RCC 7860 (cell line): ENCODE measurements around the gene INPPL1.

Experiments used
- DNase-seq: peaks from one replicate; pipeline ENCODE4 v3.0.0-alpha.2; 2015; ENCODE audit warnings: low spot score
- FAIRE-seq: peaks from 2 replicates; lab custom pipeline; 2012; peaks lifted over from hg19 to GRCh38; lab: Jason Lieb, UNC

Gene INPPL1

DNA sequence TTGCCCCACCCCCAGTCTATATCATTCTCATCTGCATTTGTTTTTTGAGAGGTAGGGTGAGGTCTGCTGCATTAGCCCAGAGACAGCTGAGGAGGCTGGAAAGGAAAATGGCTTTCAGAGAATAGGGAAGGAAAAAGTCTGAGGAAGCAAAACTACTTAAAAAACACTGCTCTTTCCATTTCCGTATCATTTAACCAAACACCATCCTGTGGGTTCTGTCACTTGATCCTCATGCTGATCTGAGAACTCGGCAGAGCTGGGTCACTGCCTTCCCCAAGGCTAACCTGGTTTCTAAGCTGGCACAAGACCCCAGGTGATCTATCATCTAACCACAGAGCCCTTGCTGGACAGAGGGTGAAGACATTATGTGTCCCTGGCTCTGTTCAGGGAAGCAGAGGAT lies 6.7 kb upstream of the INPPL1 start:
- DNase-seq (no peak), FAIRE-seq (no peak)

DNA sequence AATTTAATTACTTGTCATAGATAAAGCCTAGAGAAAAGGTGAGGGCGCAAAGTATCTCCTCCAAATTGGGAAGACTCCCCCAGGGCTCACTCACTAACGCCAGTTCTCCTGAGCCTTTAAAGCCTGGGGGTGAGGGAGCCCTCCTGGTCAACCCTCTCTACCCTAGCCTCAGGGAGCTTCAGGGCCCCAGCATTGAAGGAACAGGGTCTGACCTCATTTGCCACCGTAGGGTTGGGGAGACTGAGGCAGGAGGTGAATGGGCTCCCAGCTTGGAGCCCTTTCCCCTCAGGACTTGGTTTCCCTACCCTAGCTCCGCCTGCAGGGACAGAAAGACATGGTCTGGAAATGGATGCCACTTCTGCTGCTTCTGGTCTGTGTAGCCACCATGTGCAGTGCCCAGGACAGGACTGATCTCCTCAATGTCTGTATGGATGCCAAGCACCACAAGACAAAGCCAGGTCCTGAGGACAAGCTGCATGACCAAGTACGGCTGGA lies 6.3 kb upstream of the INPPL1 start:
- DNase-seq = no peak
- FAIRE-seq = no peak

DNA sequence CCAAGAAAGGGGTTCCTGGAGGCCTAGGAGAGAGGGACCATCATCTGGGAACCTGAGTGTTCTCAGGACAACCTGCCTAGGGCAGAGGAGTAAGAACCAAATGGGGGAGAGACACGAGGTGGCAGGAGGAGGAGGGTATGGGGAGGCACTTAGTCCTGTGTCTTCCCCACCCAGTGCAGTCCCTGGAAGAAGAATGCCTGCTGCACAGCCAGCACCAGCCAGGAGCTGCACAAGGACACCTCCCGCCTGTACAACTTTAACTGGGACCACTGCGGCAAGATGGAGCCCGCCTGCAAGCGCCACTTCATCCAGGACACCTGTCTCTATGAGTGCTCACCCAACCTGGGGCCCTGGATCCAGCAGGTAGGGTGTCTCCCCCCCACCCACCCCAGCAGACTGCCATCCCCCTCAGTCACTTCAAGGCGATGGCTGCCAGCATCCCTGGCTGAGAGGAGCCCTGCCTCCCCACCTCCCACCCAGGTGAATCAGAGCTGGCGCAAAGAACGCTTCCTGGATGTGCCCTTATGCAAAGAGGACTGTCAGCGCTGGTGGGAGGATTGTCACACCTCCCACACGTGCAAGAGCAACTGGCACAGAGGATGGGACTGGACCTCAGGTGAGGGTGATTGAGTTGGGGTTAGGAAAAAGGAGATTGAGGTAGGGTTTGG lies 3.7 kb upstream of the INPPL1 start:
- DNase-seq = no peak
- FAIRE-seq = no peak

DNA sequence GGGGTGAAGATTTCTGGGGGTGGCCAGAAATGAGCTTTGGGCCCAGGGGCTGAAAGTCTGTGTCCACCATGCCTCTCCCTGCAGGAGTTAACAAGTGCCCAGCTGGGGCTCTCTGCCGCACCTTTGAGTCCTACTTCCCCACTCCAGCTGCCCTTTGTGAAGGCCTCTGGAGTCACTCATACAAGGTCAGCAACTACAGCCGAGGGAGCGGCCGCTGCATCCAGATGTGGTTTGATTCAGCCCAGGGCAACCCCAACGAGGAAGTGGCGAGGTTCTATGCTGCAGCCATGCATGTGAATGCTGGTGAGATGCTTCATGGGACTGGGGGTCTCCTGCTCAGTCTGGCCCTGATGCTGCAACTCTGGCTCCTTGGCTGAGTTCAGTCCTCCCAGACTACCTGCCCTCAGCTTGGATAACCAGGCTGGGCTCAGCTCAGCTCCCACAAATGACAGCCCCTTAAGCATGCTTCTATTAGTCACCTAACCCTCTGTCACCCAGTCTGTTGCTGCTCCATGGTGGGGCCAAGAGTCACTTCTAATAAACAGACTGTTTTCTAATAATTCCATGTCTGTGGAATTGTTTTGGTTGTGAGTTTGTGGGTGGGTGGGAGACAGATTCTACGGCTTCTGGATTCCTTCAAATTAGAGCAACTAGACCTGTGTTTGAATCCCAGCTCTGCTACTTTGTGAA lies 3.0 kb upstream of the INPPL1 start:
- FAIRE-seq = no peak

DNA sequence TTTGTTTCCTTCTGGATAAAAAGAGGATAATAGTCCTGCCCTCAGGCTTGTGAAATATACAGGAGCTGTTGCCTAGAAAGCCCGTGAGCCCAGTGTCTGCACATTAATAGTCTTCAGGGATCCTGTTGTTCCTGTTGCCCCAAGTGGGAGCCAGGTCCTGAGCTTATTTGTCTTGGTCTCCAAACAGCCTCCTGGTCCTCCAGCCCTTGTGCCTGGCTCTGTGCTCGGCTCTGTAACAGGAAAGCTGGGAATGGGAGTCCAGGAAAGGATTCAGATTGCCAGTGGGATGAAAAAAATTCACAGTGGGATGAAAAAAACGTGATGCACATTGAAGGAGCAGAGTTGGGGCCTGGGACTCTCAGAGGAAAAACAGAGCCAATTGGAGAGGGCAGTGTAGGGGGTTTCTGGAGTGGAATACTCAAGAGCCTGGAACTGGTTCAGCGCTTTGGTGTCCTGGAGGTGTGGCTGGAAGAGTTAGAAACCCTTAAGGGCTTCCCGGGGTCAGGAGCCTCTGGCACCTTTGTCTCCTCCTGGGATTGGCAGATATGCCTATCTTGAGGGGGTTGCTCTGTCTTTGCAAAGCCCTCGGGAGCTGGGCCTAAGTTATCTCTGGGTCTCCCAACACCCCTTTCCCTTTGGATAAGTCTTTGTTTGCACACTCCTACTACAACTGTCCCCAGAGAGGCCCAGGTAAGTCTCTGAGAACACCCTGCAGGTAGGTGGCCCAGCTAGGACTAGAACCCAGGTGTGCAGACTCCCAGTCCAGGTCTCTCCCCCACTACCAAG lies 2.3 kb upstream of the INPPL1 start:
- DNase-seq (no peak), FAIRE-seq (no peak)

More for the DNA sequence above, 3.0 kb upstream of the INPPL1 start:
- no peak for DNase-seq

DNA sequence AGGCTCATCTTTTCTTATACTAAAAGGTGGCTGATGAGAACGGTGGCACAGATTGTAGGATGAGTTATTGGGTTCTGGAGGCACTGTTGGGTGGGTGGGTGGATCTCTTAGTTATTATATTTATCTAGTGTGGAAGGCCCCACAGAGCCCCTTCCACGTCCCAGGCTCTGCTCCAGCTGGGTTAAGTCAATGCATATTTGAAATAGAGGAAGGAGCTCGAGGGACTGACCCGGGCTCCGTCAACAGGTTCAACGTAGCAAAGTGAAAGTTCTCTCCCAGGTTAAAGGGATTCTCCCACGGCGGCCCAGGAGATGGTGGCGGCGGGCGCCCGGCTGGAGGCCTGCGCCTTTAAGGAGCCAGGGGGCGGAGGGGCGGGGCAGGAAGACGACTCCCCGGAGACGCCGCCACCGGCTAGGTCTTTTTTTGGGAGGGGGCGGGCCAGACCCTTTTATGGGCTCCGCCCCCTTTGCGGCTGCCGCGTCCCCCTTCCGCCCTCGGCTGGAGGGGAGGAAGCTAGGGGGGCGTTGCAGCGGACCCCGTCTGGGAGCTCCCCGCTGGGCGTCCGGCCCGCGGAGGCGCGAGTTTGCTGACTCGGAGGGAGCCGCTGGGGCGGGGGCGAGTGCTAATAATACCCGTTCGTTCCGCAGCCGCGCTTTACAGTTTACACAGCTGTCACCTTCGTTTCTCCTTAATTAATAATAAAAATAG lies 1.5 kb upstream of the INPPL1 start:
- DNase-seq (peak; percentile 73), FAIRE-seq (peak; percentile 30)

DNA sequence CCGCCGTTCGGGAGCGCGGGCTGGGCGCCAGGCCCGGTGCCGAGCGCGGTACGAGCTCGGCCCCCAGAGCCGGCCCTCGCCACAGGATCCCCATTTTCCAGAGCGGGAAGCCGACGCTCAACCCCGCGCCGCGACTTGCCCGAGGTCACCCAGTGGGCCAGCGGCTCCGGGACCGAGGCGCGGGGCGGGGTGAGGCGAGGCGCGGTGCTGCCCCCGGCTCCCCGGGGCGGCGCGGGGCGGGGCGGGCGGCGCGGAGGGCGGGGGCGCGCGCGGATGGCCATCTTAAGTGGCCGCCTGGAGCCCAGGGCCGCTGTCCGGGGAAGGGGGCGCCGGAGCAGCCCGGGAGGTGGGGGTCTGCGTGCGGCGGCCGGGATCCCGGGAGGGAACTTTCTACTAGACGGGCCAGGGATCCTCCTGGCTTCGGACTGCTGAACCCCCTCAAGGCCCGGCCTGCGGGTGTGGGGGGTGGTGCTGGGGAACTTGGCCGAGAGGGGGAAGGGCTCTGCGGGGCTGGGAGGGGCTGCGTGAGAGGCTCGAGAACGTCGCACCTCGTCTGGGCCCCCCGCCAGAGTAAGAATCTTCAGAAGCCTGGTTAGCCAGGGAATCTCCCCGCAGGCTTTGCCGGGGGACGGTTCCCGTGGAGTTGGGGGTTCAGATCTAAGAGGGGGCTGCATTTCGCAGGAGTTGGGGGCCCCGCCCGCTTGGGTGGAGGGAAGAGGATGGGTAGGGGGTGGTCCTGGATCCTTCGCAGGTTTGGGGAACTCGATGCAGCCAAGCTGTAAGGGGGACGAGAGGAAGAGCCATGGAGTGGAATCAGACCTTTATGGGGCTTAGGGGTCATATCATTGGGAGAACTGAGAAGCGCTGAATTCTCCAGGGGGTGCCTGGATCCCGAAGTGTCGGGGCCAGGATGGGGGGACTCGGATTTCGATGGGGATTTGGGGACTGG lies 678 bp upstream of the INPPL1 start:
- FAIRE-seq (no peak), DNase-seq (no peak)

DNA sequence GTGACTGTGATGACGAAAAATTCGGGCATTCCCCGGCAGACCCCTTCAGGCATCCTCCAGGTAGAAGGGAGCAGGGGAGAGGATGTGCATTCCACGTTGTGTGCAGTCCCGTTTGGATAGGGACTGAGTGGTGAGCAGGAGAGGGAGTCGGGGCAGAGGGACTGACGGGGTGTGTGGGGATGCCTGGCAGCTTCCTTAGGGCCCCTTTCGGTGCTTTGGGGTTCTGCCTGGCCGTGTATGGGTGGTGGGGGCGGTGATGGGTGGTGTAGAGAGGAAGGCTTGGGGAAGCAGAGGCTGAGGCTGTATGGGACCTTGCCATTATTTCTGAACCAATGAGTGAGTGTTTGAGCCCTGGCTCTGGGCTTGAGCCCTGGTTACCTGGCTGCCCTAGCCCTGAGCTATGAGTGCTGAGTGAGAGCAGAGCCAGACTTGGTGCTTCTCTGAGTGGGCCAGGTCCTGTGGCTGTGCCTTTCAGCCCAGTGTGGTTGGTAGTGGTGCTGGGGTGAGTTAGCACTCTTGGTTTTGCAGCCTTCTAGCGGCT lies 914 bp downstream of the INPPL1 start:
- FAIRE-seq = no peak

DNA sequence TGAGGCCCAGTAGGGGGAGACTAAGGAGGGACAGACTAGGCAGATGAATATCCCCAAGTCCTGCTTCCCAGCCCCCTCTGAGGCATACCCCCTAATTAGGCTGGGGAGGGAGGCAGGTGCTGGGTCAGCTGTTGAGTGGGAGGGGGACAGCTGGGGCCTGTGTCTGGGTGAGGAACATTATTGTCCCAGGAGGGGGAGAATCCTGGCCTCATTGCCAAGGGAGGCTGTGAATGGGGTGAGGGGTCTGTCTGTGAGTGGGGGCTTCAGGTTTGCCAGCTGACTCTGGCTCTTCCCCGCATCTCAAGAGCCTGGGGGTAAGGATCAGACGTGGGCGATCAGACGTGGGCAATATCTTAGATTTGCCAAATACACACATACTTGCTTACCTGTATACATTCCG lies 2.1 kb downstream of the INPPL1 start:
- no peak for DNase-seq
- FAIRE-seq = no peak

More for the DNA sequence above, 914 bp downstream of the INPPL1 start:
- no peak for DNase-seq

DNA sequence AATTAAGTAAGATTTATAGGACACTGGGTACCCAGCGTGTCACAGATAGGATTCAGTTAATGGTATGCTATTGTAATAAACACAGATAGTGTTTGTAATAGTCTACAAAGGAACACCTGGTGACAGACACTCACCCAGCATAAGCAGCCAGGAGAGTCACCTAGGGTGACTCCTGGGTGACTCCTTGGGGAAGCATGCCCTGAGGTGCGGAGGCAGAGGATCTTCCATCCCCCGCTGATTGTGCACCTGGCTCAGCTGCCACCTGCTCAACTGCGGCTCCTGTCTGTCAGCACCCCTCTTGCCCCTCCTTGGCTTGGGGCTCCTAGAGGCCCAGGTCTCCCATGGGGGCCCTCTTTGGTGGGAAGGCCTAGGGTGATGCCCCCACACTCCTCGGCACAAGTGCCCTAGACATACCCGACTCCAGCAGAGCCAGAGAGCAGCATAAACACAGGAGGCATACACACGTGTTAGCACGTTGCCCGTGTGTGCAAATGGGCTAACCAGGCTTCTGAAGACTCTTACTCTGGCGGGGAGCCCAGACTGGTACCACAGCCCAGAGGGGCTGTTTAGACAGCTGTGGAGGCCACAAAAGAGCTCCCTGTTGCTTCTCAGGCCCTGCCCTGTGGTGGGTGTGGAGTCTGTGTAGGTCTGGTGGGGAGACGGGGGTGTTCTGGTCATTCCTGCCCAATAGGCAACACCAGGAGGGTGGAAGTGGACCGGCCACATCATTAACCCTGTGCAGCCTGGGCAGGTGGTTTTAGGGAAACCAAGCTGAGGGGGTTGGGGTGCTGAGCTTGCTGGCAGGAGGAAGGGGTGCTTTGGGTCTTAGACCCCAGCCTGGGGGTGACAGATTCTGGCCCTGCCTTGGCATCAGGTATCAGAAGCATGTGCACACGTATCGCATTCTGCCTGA lies 3.0 kb downstream of the INPPL1 start:
- FAIRE-seq = no peak
- DNase-seq = no peak

DNA sequence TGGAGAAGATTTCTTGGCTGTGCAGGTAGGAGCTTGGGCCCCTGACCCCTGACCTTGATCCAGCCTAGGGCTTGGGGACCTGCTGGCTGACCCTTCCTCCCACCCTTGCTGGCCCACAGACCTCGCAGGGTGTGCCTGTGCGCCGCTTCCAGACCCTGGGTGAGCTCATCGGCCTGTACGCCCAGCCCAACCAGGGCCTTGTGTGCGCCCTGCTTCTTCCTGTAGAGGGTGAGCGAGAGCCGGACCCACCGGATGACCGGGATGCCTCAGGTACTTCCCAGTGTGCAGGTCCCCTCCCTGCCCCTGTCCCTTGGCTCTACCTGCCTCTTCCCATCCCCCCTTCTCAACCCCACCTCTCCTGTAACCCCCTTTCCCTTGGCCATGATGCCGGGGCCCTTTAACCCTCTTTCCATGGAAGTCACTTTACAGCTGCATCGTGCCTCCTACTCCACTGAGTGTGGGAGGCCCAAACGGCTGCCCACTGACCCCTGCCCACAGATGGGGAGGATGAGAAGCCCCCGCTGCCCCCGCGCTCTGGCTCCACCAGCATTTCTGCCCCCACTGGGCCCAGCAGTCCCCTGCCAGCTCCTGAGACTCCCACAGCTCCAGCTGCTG lies 3.8 kb downstream of the INPPL1 start:
- FAIRE-seq (no peak), DNase-seq (no peak)

DNA sequence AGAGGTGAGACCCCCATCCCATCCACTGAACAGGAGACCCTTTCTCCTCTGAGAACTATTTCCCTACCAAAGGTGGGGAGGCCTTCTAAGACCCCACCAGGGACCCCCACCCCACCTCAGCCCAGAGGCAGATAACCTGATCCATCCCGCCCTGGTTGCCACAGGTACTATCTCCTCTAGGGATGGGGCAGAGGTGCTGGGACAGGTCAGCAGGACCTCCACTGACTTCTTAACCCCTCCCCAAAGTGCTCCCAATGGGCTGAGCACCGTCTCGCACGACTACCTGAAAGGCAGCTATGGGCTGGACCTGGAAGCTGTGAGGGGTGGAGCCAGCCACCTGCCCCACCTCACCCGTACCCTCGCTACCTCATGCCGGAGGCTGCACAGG lies 4.3 kb downstream of the INPPL1 start:
- FAIRE-seq (no peak), DNase-seq (no peak)

DNA sequence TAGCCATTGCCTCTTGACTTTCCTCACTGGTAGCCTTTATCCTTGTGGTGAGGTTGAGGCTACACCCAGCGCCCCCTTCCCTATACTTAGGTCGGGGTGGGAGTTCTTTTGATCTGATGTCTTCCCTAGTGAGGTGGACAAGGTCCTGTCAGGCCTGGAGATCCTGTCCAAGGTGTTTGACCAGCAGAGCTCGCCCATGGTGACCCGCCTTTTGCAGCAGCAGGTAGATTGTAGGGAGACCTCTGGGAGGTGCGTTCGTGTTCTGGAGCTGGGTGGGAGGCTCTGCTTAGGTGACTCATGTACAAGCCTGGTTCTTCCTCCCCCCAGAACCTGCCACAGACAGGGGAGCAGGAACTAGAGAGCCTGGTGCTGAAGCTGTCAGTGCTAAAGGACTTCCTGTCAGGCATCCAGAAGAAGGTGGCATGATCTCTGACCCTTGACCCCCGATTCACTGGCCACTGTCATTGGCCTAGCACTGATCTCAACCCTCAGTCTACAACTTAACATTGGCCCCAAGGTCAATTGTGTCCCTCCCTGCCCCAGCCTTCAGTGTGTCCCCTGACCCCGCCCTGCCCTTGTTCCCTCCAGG lies 4.9 kb downstream of the INPPL1 start:
- FAIRE-seq (no peak), DNase-seq (no peak)

DNA sequence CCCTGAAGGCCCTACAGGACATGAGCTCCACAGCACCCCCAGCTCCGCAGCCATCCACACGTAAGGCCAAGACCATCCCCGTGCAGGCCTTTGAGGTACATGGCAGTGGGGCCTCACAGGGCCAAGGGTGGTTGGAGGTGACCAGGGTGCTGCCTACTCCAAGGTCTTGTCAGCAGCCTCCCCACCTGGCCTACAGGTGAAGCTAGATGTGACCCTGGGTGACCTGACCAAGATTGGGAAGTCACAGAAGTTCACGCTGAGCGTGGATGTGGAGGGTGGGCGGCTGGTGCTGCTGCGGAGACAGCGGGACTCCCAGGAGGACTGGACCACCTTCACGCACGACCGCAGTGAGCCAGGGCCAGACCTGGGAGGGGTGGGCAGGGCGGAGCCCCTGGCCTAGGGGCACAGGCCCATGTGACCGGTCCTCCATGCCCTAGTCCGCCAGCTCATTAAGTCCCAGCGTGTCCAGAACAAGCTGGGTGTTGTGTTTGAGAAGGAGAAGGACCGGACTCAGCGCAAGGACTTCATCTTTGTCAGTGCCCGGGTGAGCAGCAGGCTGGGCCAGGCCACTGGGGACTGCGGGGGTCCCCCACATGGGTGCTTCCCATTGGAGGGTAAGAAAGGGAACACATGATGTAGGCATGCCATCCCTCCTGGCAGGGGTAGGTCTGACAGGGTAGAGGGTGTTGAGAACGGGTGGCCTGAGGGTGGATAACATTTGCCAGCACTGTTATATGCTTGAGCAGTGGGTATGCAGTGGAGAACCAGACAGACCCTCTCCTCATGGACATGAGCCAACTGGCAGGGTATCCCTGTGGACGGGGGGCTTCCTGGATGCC lies 5.6 kb downstream of the INPPL1 start:
- DNase-seq (no peak), FAIRE-seq (no peak)

DNA sequence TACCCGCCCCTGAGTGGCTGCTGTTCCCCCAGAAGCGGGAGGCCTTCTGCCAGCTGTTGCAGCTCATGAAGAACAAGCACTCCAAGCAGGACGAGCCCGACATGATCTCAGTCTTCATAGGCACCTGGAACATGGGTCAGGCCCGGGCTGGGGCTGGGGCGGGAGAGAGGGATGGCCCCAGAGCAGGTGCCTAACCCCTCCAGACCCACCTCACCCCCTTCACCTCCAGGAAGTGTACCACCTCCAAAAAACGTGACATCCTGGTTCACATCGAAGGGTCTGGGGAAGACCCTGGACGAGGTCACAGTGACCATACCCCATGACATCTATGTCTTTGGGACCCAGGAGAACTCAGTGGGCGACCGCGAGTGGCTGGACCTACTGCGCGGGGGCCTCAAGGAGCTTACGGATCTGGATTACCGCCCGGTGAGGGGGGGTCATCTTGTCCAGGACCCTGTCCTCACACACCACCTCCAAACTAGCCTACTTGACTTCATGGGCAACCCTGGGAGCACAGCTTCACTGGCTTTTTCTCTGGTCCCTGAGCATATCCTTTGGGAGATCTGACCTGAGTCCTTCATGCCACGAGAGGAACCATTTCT lies 6.3 kb downstream of the INPPL1 start:
- DNase-seq (no peak), FAIRE-seq (no peak)

DNA sequence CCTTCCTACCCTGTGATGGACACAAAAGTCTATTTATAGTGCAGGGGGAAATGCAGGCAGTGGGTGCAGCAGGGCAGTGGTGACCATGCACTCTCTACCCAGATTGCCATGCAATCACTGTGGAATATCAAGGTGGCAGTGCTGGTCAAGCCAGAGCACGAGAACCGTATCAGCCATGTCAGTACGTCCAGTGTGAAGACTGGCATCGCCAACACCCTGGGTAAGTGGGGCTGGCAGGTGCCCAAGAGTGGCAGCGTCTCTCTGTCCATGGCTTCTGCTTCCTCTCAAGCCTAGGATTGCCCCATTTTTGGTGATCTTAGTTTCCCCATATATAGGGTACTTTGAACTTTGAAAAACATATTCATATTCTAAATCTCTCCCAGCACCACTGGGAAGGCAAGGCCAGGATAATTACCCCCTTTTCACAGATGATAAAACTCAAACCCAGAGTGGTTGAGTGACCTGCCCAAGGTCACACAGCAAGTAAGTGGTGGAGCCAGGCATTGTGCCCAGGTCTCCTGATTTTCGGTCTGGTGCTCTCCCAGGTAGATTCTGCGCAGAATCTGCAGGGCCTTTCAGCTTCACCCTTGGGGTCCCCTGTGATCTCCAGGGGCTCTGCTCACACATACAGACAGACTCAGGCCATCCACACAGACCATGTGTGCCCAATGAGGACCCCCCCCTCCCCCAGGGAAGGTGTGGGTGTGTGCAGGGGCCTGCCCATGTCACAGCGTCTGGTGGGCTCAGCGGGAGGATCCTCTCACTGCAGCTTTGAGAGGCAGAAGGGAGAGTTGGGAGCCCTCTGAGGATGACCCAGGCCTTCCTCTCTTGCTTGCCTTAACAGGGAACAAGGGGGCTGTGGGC lies 7.1 kb downstream of the INPPL1 start:
- DNase-seq = no peak
- no peak for FAIRE-seq
